H1 (cell line): ENCODE results near the gene APBA3. TPM values are rescaled to one million over a fixed set of nuclear protein-coding genes. Genes with fewer than 3 reads are reported as not detected.
A peak's percentile ranks its signal among the peaks of the same experiment; 100 is the strongest.

Source experiments
- CTCF ChIA-PET: fragments of 300-600 bp; sonication (Branson Sonifier 250); formaldehyde crosslinking; loops from one replicate; lab custom pipeline; 2021; ENCODE audit not compliant: partially characterized antibody; lab: Charles Lee
- POLR2A ChIA-PET: fragments of 300-600 bp; sonication (Branson Sonifier 250); formaldehyde crosslinking; loops from one replicate; lab custom pipeline; 2021; ENCODE audit warnings: inconsistent platforms; ENCODE audit not compliant: partially characterized antibody; lab: Charles Lee
- DNase-seq, 2 experiments: peaks; one replicate each; pipeline versions ENCODE4 v3.0.0 to v3.0.0-alpha.2; 2010 to 2022; ENCODE audit warnings: low spot score in 2 of 2, low read depth in 1 of 2, mixed read lengths in 1 of 2
- FAIRE-seq: peaks from 2 replicates; lab custom pipeline; 2011; peaks lifted over from hg19 to GRCh38; lab: Jason Lieb, UNC
- H2AFZ ChIP-seq: 2 replicates; pipeline ENCODE4 v1.8.1; 2012; ENCODE audit warnings: low read length, inconsistent platforms
- H2AK5ac ChIP-seq: 2 replicates; pipeline ENCODE4 v1.6.1; 2013; ENCODE audit warnings: low read depth, low read length
- H2BK120ac ChIP-seq: replicated peaks from 2 replicates; pipeline ENCODE3; 2013; ENCODE audit warnings: low read depth, low read length, inconsistent platforms
- H2BK12ac ChIP-seq: 2 replicates; pipeline ENCODE4 v1.6.1; 2013; ENCODE audit warnings: low read depth, low read length
- H2BK15ac ChIP-seq: 2 replicates; pipeline ENCODE4 v1.6.1; 2013; ENCODE audit warnings: low read length
- H2BK20ac ChIP-seq: 2 replicates; pipeline ENCODE4 v1.6.1; 2013; ENCODE audit warnings: low read length
- H2BK5ac ChIP-seq: 2 replicates; pipeline ENCODE4 v1.6.1; 2013; ENCODE audit warnings: low read depth, low read length
- H3K14ac ChIP-seq: 2 replicates; pipeline ENCODE4 v1.6.1; 2013; ENCODE audit warnings: inconsistent platforms; ENCODE audit not compliant: insufficient read length
- H3K18ac ChIP-seq: 2 replicates; pipeline ENCODE4 v1.6.1; 2013; ENCODE audit warnings: low read length; ENCODE audit errors: extremely low read depth
- H3K23ac ChIP-seq: 2 replicates; pipeline ENCODE4 v1.6.1; 2013; ENCODE audit warnings: inconsistent platforms; ENCODE audit not compliant: insufficient read length
- H3K23me2 ChIP-seq: 2 replicates; pipeline ENCODE4 v1.6.1; 2013; ENCODE audit warnings: low read depth, low read length
- H3K27ac ChIP-seq: 2 replicates; pipeline ENCODE4 v1.6.1; 2011; ENCODE audit warnings: low read depth, low read length, inconsistent platforms
- H3K27me3 ChIP-seq, 4 experiments: replicated peaks in 1 of 4; 1 replicate in 1 of 4; 2 replicates in 3 of 4; pipeline versions ENCODE4 v1.6.1 to v1.8.1; 2011 to 2013; ENCODE audit warnings: low read length in 3 of 4, mild to moderate bottlenecking in 3 of 4, inconsistent platforms in 2 of 4, mixed read lengths in 2 of 4, moderate library complexity in 1 of 4; ENCODE audit not compliant: control insufficient read depth in 3 of 4, insufficient read depth in 3 of 4; ENCODE audit errors: extremely low read depth in 1 of 4
- H3K36me3 ChIP-seq, 4 experiments: 2 replicates each; pipeline versions ENCODE4 v1.6.1 to v1.8.1; 2011 to 2013; ENCODE audit warnings: mild to moderate bottlenecking in 4 of 4, low read length in 3 of 4, moderate library complexity in 2 of 4, control low read depth in 1 of 4, inconsistent platforms in 1 of 4; ENCODE audit not compliant: insufficient read depth in 4 of 4, control insufficient read depth in 2 of 4
- H3K4ac ChIP-seq: replicated peaks from 2 replicates; pipeline ENCODE3; 2013; ENCODE audit warnings: low read length, low read depth, mixed read lengths, inconsistent platforms; ENCODE audit not compliant: insufficient read length
- H3K4me1 ChIP-seq, 4 experiments: replicated peaks in 1 of 4; 1 replicate in 1 of 4; 2 replicates in 3 of 4; pipeline versions ENCODE4 v1.6.1 to v1.8.1; 2011 to 2013; ENCODE audit warnings: low read length in 3 of 4, inconsistent platforms in 2 of 4, mixed read lengths in 1 of 4; ENCODE audit not compliant: insufficient read depth in 4 of 4, control insufficient read depth in 3 of 4
- H3K4me2 ChIP-seq, 2 experiments: 2 replicates each; pipeline versions ENCODE4 v1.6.1 to v1.8.1; 2011 to 2013; ENCODE audit warnings: low read depth in 2 of 2, low read length in 2 of 2, control low read depth in 1 of 2, inconsistent platforms in 1 of 2, mild to moderate bottlenecking in 1 of 2; ENCODE audit not compliant: insufficient read depth in 1 of 2
- H3K4me3 ChIP-seq, 4 experiments: fragments of 200-600, 300-600 bp in 1 of 4; sonication (generic), shearing (Covaris generic), sonication (Bioruptor Twin) in 1 of 4; 2 replicates each; pipeline versions ENCODE4 v1.5.1 to v1.8.1; 2011 to 2016; ENCODE audit warnings: low read length in 4 of 4, low read depth in 3 of 4, control low read depth in 2 of 4, inconsistent platforms in 2 of 4, mild to moderate bottlenecking in 2 of 4, mixed read lengths in 1 of 4, moderate library complexity in 1 of 4; ENCODE audit not compliant: insufficient read depth in 2 of 4; ENCODE audit errors: extremely low read depth in 1 of 4
- H3K56ac ChIP-seq: replicated peaks from 2 replicates; pipeline ENCODE3; 2013; ENCODE audit warnings: low read depth, mild to moderate bottlenecking, mixed read lengths, low read length, inconsistent platforms; ENCODE audit not compliant: insufficient read length
- H3K79me1 ChIP-seq: 2 replicates; pipeline ENCODE4 v1.6.1; 2013; ENCODE audit warnings: low read depth, low read length, control low read depth
- H3K79me2 ChIP-seq, 2 experiments: 2 replicates each; pipeline versions ENCODE4 v1.6.1 to v1.8.1; 2012 to 2013; ENCODE audit warnings: low read length in 2 of 2, mild to moderate bottlenecking in 2 of 2, inconsistent platforms in 1 of 2; ENCODE audit not compliant: insufficient read depth in 2 of 2, control insufficient read depth in 1 of 2
- H3K9ac ChIP-seq, 4 experiments: replicated peaks in 1 of 4; 1 replicate in 1 of 4; 2 replicates in 3 of 4; pipeline versions ENCODE4 v1.6.1 to v1.8.1; 2011 to 2013; ENCODE audit warnings: low read depth in 3 of 4, low read length in 3 of 4, control low read depth in 2 of 4, mild to moderate bottlenecking in 2 of 4, moderate library complexity in 2 of 4, inconsistent platforms in 1 of 4; ENCODE audit errors: extremely low read depth in 1 of 4
- H3K9me3 ChIP-seq, 2 experiments: 2 replicates each; pipeline versions ENCODE4 v1.6.1 to v1.8.1; 2012 to 2013; ENCODE audit warnings: mild to moderate bottlenecking in 2 of 2, moderate library complexity in 2 of 2, control low read depth in 1 of 2, inconsistent platforms in 1 of 2, low read depth in 1 of 2, low read length in 1 of 2, mixed read lengths in 1 of 2; ENCODE audit not compliant: insufficient read depth in 2 of 2
- H4K20me1 ChIP-seq, 2 experiments: replicated peaks in 1 of 2; 2 replicates each; pipeline versions ENCODE3 to v1.8.1; 2011 to 2013; ENCODE audit warnings: inconsistent platforms in 2 of 2, low read length in 2 of 2, mild to moderate bottlenecking in 1 of 2; ENCODE audit not compliant: insufficient read depth in 2 of 2, control insufficient read depth in 1 of 2
- H4K5ac ChIP-seq: 2 replicates; pipeline ENCODE4 v1.6.1; 2013; ENCODE audit warnings: low read length, low read depth, mixed read lengths, inconsistent platforms; ENCODE audit not compliant: insufficient read length
- H4K8ac ChIP-seq: 2 replicates; pipeline ENCODE4 v1.8.0; 2013; ENCODE audit warnings: mild to moderate bottlenecking, moderate library complexity, low read length, inconsistent platforms; ENCODE audit not compliant: insufficient read depth; ENCODE audit errors: extremely low read depth
- H4K91ac ChIP-seq: replicated peaks from 2 replicates; pipeline ENCODE3; 2013; ENCODE audit warnings: low read length, mixed read lengths, inconsistent platforms; ENCODE audit not compliant: insufficient read length
- NRF1 ChIP-seq: IDR thresholded peaks from 2 replicates; pipeline ENCODE4 v1.6.1; 2011; ENCODE audit warnings: mild to moderate bottlenecking, low read depth, low read length, improper control_type of control experiment
- PHF8 ChIP-seq: fragments of 200-600 bp; sonication (generic); conservative IDR thresholded peaks from 2 replicates; pipeline ENCODE4 v1.7.1; 2012; ENCODE audit warnings: low read depth, mild to moderate bottlenecking, inconsistent platforms, low read length, moderate library complexity
- WGBS, 2 experiments: shearing (Covaris generic) in 1 of 2; methylation state at CpG; one replicate each; pipeline versions ENCODE4 v1.1.6 to v1.1.7; 2013 to 2015; ENCODE audit warnings: low lambda C conversion rate in 2 of 2, mixed read lengths in 2 of 2, inconsistent platforms in 1 of 2, low coverage in 1 of 2, missing lambda C conversion rate in 1 of 2; ENCODE audit not compliant: insufficient replicate concordance in 2 of 2, insufficient coverage in 1 of 2, insufficient read length in 1 of 2; ENCODE audit errors: extremely low coverage in 1 of 2, missing lambda C conversion rate in 1 of 2; 5-methylcytosine and 5-hydroxymethylcytosine counted together
- polyA plus RNA-seq, 7 experiments: library from polyadenylated mRNA; depleted of rRNA in 3 of 7; stranded (reverse) in 5 of 7; unstranded in 2 of 7; fragments of >200 nt in 5 of 7; fragments of 200-250 nt in 2 of 7; gene quantifications; 1 replicate in 5 of 7; 2 replicates in 1 of 7; 4 replicates in 1 of 7; pipeline versions ENCODE4 v1.2.1 to v1.2.3, GENCODE V29; 2011 to 2013; ENCODE audit warnings: missing spikeins in 2 of 7, mixed read lengths in 2 of 7
- total RNA-seq: library from RNA; stranded (reverse); fragmentation: NEBNext Ultra II Directional; extraction: Animal tissue kit (Norgen Biotek cat#: 25700); gene quantifications from 2 replicates; pipeline ENCODE4 v1.2.1, GENCODE V29; 2021

Gene APBA3
- total and polyA plus RNA-seq, 2 of the 8 experiments (the other 6 are each of a cell fraction or from before 2014, with no cell fraction given) = 21.4 to 36.9 TPM

GRCh38 chr19:3712663-3713611 lies 48.6 kb downstream of the APBA3 start:
- H3K56ac ChIP-seq = no peak overlapping the region
- WGBS, 2 experiments = 86% methylated on average over 23 of the region's 23 CpGs; no CpG with 5 or more reads in 1 of the 2 experiments
- no peak overlapping the region for H4K91ac ChIP-seq
- POLR2A ChIA-PET = interaction anchor here (2.0 kb wide), 1 partner anchor 9 kb away, joined by 5 read pairs; no protein-coding TSS in a partner anchor
- no peak overlapping the region for H2BK20ac ChIP-seq
- H2BK120ac ChIP-seq = no peak overlapping the region
- no peak overlapping the region for H4K5ac ChIP-seq
- no peak for FAIRE-seq
- no peaks in the 10 kb centered on the region for H3K23me2 ChIP-seq
- no peak overlapping the region for H2AK5ac ChIP-seq
- no peak overlapping the region for H2BK12ac ChIP-seq
- TF ChIP-seq NRF1 (no peak), PHF8 (no peak)
- TF ChIP-seq, all 59 proteins: peak for 0
- Histone ChIP-seq H2AFZ (no peak overlapping the region), H4K8ac (peak overlapping the region; percentile 64; the same call in 1 of the 2 replicates), H3K9ac (no peak overlapping the region), H3K4me3 (no peak overlapping the region), H3K23ac (no peak overlapping the region), H3K4ac (no peak overlapping the region), H3K9me3 (no peaks in the 10 kb centered on the region), H3K79me2 (no peaks in the 10 kb centered on the region), H2BK15ac (no peak overlapping the region), H3K4me2 (no peak overlapping the region), H4K20me1 (no peaks in the 10 kb centered on the region), H3K79me1 (no peaks in the 10 kb centered on the region), H3K27me3 (0 out of 7 replicates have a peak, but pooled peaks cover 0 to under 1% (median 0%) of the 10 kb centered on the region in 4 experiments), H3K18ac (no peak overlapping the region), H3K14ac (no peak overlapping the region), H3K4me1 (peaks cover 0 to 19% (median 14%) of the 10 kb centered on the region in 4 experiments; a peak in 4 of 7 replicates), H3K36me3 (no peaks in the 10 kb centered on the region), H3K27ac (no peak overlapping the region), H2BK5ac (no peak overlapping the region)
- CTCF ChIA-PET = interaction anchor here (0.6 to 5.7 kb wide), 5 partner anchors 11 to 361 kb away, joined by 3 to 38 read pairs (median 3); partner anchors contain the start of gene PIP5K1C
- no peak for DNase-seq
